ENCODE measurements around the gene ZFX. TPM values are rescaled to one million over a fixed set of nuclear protein-coding genes. Genes with fewer than 3 reads are reported as not detected.

The ZFX gene
- total RNA-seq, 1 experiment from 2014 or later, result 66.8 TPM

GRCh38 chrX:24260842-24261550, 111.5 kb downstream of the ZFX start:
- H2BK12ac ChIP-seq (ENCODE audit: insufficient read length, low read depth, low read length), result no peak overlapping the region
- no peaks in the 10 kb centered on the region for H4K20me1 ChIP-seq (ENCODE audit: control insufficient read depth, insufficient read depth, insufficient read length)
- Mint-ChIP-seq H3K27ac (peak overlapping the region in 1 of 3 experiments; percentile 59; a peak in 1 of 7 replicates), H3K4me1 (peaks cover 6 to 13% of the 10 kb centered on the region in 2 experiments; a peak in 3 of 4 replicates), H3K27me3 (ENCODE audit: low read depth) (no peaks in the 10 kb centered on the region), H3K4me3 (no peak overlapping the region), H3K9me3 (0 out of 5 replicates have a peak, but pooled peaks cover 0 to 7% of the 10 kb centered on the region in 2 experiments), H3K36me3 (ENCODE audit: insufficient read depth in 1 of 3, low read depth in 3 of 3) (peaks cover 0 to 9% (median 0%) of the 10 kb centered on the region in 3 experiments; a peak in 4 of 7 replicates)
- H3K4ac ChIP-seq (ENCODE audit: low read depth, low read length), result no peak overlapping the region
- no peak overlapping the region for H3K9ac ChIP-seq (ENCODE audit: extremely low read depth, insufficient read length, low read length)
- no peak overlapping the region for H3K23ac ChIP-seq (ENCODE audit: insufficient read length, low read depth, low read length)
- H4K8ac ChIP-seq (replicated peaks; ENCODE audit: insufficient read length, low read depth, low read length), result no peak overlapping the region
- no peaks in the 10 kb centered on the region for H3K79me1 ChIP-seq (ENCODE audit: insufficient read depth, low read depth, low read length, poor library complexity, severe bottlenecking)
- no peak overlapping the region for H2BK120ac ChIP-seq (ENCODE audit: low read depth, low read length, poor library complexity, severe bottlenecking)
- H3K23me2 ChIP-seq (ENCODE audit: insufficient read length, low read depth, low read length, poor library complexity, severe bottlenecking), result no peaks in the 10 kb centered on the region
- DNase-seq, result no peak
- H2BK15ac ChIP-seq (ENCODE audit: low read depth, low read length), result no peak overlapping the region
- TF ChIP-seq CTCF (conservative IDR thresholded peaks at IDR 0.05), result no peak
- H2AFZ ChIP-seq (ENCODE audit: low read length), result peak overlapping the region; percentile 42
- no peak overlapping the region for H2BK5ac ChIP-seq (ENCODE audit: insufficient read length, low read length)
- H3K14ac ChIP-seq (ENCODE audit: insufficient read depth, low read length), result no peak overlapping the region
- no peak overlapping the region for H4K5ac ChIP-seq (ENCODE audit: insufficient read length, low read depth, low read length)
- H3K56ac ChIP-seq (ENCODE audit: insufficient read length, low read depth, low read length), result no peak overlapping the region
- H2AK5ac ChIP-seq (ENCODE audit: insufficient read length, low read length), result no peak overlapping the region
- no peak overlapping the region for H3T11ph ChIP-seq (ENCODE audit: low read length)
- no peak overlapping the region for H2BK20ac ChIP-seq (ENCODE audit: low read depth, low read length, poor library complexity, severe bottlenecking)
- H3K27me3 ChIP-seq (ENCODE audit: insufficient read depth, low read length), result no peaks in the 10 kb centered on the region
- no peak overlapping the region for H4K91ac ChIP-seq (ENCODE audit: insufficient read length, low read depth, low read length)
- no peaks in the 10 kb centered on the region for H3K79me2 ChIP-seq (ENCODE audit: insufficient read depth, low read length)
- no peaks in the 10 kb centered on the region for H3K4me1 ChIP-seq (ENCODE audit: insufficient read depth, low read length)
- no peaks in the 10 kb centered on the region for H3K9me3 ChIP-seq (ENCODE audit: control insufficient read depth, low read depth, low read length)
- H3K27ac ChIP-seq (ENCODE audit: insufficient read length, low read depth, low read length), result no peak overlapping the region
- no peak overlapping the region for H3K18ac ChIP-seq (ENCODE audit: insufficient read length, low read depth, low read length)
- no CpG with 5 or more reads among the region's 10 CpGs for WGBS (ENCODE audit: extremely low coverage, insufficient read length, low lambda C conversion rate)
- H3K4me2 ChIP-seq (ENCODE audit: insufficient read depth, insufficient read length, low read length), result no peak overlapping the region
